ENCODE measurements around the gene AK2.

The AK2 gene

DNA sequence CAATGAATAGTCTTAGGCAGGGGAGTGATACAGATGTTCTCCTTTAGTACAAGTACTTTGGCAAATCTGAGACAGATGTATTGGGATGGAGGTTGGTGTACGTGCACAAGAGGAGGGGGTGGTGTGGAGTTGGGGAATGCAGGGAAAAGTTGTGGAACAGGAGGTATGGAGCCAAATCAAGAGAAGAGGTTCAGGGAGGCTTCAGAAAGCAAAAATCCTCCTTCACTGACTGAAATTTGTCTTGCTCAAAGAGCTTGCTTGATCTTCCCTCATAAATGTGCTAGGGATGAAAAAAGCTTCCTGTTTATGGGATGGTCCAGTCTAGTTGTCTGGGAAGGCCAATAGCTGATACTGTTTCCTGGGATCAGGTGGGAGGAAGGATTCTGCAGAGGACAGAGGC is 77.9 kb downstream of the AK2 start:
- ATAC-seq (ENCODE audit: insufficient read depth, low read depth) (no peak), DNase-seq (no peak)
- Histone ChIP-seq H3K4me2 (ENCODE audit: insufficient read depth, low read length) (no peak overlapping the region), H2AFZ (ENCODE audit: low read depth, low read length) (no peak overlapping the region), H3K9me3 (ENCODE audit: insufficient read depth, low read length, severe bottlenecking) (no peaks in the 10 kb centered on the region), H3K4me3 (ENCODE audit: low read depth in 1 of 2, low read length in 2 of 2) (no peak overlapping the region), H3K27me3 (ENCODE audit: insufficient read depth, low read length, poor library complexity) (no peaks in the 10 kb centered on the region), H4K20me1 (ENCODE audit: insufficient read depth, low read length) (peaks cover 20% of the 10 kb centered on the region), H3K9ac (ENCODE audit: low read depth, low read length) (no peak overlapping the region), H3K4me1 (ENCODE audit: insufficient read depth, low read length) (peaks cover 49% of the 10 kb centered on the region), H3K36me3 (ENCODE audit: insufficient read depth, low read length) (no peaks in the 10 kb centered on the region), H3K27ac (ENCODE audit: low read length) (no peak overlapping the region), H3K79me2 (ENCODE audit: insufficient read depth, low read length) (peaks cover 74% of the 10 kb centered on the region)
- TF ChIP-seq EZH2 (IDR thresholded peaks at IDR 0.05; ENCODE audit: borderline replicate concordance, low read depth, low read length, severe bottlenecking) = no peak
- TF ChIP-seq, protein P1, sequence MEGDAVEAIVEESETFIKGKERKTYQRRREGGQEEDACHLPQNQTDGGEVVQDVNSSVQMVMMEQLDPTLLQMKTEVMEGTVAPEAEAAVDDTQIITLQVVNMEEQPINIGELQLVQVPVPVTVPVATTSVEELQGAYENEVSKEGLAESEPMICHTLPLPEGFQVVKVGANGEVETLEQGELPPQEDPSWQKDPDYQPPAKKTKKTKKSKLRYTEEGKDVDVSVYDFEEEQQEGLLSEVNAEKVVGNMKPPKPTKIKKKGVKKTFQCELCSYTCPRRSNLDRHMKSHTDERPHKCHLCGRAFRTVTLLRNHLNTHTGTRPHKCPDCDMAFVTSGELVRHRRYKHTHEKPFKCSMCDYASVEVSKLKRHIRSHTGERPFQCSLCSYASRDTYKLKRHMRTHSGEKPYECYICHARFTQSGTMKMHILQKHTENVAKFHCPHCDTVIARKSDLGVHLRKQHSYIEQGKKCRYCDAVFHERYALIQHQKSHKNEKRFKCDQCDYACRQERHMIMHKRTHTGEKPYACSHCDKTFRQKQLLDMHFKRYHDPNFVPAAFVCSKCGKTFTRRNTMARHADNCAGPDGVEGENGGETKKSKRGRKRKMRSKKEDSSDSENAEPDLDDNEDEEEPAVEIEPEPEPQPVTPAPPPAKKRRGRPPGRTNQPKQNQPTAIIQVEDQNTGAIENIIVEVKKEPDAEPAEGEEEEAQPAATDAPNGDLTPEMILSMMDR (IDR thresholded peaks at IDR 0.05; ENCODE audit: borderline replicate concordance, extremely low read depth, low read length, poor library complexity, severe bottlenecking) = no peak
